Astrocyte of the spinal cord (primary cell): ENCODE data around the gene ZNF232.

Source experiments
- DNase-seq: peaks from one replicate; pipeline ENCODE4 v3.0.0; 2011; ENCODE audit warnings: low read depth, low spot score
- H3K4me3 ChIP-seq: 2 replicates; pipeline ENCODE4 v1.5.1; 2011; ENCODE audit warnings: low read depth, mild to moderate bottlenecking, low read length, moderate library complexity
- in situ Hi-C: cut with HindIII; loops from 2 replicates; pipeline ENCODE4 v1.10.0; 2017; ENCODE audit warnings: low sequenced_read_pairs
- TF ChIP-seq, protein P1 (sequence below): IDR thresholded peaks from 2 replicates; pipeline ENCODE4 v1.5.1; 2012; ENCODE audit warnings: low read depth, mild to moderate bottlenecking, low read length, inconsistent platforms

Gene ZNF232

DNA sequence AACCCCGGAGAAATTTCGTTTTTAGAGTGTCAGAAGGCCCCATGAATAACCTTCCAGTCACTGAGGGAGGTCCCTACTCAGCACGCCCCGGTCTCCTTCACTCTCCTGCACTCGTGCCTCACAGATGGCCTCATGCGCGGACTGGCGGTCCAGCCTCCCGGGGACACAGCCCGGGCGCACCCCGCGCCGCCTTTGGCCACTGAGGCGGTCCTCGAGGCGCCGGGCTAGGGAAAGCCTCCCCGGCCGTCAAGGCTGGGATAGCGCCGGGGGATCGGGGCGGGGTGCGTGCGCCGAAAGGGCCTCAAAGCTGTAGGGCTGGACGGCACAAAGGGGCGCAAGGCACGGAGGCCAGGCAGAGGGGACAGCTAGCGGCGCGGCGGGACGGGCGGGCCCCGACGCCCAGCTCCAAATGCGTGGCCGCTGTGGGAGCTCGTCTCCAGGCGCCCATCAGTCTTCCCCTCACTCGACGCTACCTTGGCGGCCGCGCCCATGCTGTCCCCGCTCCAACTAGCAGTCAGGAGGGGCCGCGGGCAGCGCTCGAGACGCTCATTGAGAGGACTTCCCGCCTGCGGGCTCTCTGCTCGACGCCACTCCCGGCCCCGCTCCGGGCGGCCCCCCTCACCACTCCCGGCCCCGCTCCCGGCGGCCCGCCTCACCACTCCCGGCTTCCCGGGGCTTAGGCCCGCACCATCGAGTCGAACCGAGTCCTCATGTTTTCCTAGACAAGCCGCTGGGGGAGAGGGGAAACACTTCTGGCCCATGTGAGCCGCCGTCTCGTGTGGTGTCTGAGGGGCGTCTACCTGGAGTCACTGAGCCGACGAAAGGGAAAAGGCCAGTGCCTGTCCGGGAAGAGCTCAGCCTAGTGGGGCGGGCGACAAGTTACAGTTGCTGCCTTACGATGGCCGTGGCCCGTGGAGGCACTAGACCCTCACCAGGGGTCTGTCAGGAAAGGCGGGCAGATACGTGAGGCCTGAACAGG, 4.3 kb upstream of the ZNF232 start, which contains the start of gene USP6:
Gene USP6, plus strand, starts transcription at position 360 of the 979 bp plus-strand sequence. CDS start 14,336 bp downstream, outside the sequence.
- in situ Hi-C loops, result no loop called here
- DNase-seq, result no peak
- TF ChIP-seq, protein P1, sequence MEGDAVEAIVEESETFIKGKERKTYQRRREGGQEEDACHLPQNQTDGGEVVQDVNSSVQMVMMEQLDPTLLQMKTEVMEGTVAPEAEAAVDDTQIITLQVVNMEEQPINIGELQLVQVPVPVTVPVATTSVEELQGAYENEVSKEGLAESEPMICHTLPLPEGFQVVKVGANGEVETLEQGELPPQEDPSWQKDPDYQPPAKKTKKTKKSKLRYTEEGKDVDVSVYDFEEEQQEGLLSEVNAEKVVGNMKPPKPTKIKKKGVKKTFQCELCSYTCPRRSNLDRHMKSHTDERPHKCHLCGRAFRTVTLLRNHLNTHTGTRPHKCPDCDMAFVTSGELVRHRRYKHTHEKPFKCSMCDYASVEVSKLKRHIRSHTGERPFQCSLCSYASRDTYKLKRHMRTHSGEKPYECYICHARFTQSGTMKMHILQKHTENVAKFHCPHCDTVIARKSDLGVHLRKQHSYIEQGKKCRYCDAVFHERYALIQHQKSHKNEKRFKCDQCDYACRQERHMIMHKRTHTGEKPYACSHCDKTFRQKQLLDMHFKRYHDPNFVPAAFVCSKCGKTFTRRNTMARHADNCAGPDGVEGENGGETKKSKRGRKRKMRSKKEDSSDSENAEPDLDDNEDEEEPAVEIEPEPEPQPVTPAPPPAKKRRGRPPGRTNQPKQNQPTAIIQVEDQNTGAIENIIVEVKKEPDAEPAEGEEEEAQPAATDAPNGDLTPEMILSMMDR, result no peak
- H3K4me3 ChIP-seq, result no peak within 1 kb of the TSS

DNA sequence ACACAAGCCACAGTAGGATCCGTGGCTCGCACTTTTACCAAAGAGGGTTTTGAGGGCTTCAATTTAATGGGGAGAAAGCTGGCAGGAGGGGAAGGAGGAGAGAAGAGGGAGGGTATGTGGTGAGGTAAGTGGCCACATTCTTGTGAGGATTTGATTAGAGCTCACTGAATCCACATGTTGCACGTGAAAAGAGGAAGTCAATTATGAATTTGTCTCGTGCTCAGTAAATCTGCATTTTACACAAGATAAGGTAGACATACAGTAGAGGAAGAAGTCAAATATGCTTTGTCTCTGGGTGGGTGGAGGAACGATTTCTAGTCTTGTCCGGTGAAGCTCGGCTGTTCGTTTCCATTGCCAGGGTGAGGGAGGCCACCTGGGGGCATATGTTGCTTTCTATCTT, 862 bp downstream of the ZNF232 start:
- TF ChIP-seq, protein P1, result no peak
- no peak for DNase-seq
- peak overlapping the region; percentile 57 for H3K4me3 ChIP-seq
- in situ Hi-C loops, result no loop called here

DNA sequence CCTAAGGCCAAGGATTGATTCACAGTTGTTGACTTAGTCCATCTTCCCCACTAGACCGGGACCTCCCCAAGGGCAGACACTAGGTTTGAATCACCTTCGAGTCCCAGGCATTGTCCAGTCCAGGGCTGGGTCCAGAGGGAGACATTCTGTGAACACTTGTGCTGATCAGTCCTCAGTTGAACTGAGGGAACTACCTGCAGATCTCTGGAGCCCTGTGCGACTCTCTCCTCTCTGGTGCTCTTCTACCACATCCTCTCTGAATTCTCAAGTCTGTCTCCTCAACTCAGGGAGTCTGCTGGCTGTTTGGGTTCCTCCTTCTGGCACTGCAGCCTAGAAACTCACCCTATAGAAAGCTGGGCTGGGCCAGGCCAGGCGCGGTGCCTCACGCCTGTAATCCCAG, 10.8 kb downstream of the ZNF232 start:
- no peak overlapping the region for H3K4me3 ChIP-seq
- TF ChIP-seq, protein P1, result no peak
- no peak for DNase-seq
- in situ Hi-C loops, result no loop called here

DNA sequence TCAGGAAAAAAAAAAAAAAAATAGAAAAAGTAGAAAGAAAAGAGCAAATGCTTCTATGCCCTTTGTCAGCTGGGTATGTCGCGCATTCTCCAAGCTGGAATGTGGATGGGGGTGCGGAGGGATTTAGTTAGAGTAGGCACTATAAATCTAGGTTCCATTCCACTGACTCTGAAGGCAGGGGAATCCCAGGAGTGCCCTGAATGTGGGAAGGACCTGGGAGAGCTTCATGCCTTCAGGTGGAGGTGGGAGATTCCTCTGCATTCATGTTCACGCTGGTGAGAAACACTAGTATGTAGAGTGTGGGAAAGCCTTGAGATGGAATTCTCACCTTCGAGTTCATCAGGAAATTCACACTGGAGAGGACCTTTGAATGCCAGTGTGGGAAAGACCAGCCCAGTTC, 12.4 kb downstream of the ZNF232 start:
- in situ Hi-C loops, result no loop called here

DNA sequence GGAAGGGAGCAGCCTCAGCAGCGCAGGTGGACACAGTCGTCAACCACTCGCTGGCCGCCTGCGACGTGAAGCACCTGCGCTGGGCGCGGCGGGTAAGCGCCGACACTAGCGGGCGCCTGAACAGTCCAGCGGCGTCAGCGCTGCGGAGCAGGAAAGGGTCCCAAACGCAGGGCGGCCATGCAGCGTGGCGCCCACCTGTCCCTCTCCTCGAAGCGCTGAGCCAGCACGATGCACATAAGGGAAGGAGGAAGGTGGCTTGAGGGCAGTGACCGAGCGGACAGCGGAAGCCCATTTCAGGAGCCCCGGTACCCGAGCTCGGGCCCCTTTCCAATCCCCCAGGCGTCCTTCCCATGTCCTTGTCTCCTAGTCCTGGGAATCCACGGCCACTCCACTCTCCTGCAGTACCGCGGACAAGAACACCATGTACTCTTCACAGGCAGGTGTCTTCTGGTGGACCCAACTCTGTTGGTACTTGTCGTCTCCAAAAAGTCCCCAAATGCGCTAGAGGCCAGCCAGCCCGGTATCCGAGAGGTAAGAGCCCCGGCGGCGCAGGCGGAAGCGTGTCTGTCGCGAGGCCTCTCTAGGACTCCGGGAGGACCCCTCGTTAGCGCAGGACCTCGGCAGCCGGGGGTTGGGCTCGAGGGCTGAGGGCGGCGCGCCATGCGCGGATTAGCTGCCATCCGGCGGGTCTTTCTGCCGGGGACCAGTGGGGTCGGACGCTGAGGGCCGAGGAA, 14.4 kb downstream of the ZNF232 start:
- no peak for DNase-seq
- TF ChIP-seq, protein P1, result no peak
- no peak overlapping the region for H3K4me3 ChIP-seq
- in situ Hi-C loops, result no loop called here

More for the DNA sequence above, 12.4 kb downstream of the ZNF232 start:
- no peak for DNase-seq
- TF ChIP-seq, protein P1, result no peak
- H3K4me3 ChIP-seq, result no peak overlapping the region

DNA sequence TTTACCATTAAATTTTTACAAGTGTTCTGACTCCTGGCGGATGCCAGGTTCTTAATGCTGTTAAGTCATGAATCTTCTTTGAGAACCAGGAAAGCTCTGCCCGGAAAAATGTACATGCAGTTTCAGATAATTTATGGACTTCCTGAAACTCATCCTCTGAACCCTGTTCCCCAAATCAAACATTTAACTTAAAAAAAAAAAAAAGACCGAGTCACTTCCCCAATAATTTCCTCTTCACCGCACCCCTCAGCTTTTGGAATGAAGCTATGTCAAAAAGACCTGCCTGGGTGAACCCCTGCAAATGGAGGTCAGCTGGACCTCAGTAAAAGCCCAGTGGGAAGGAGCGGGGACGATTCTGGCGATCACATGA, 15.0 kb downstream of the ZNF232 start:
- no peak for DNase-seq
- in situ Hi-C loops, result no loop called here
- no peak overlapping the region for H3K4me3 ChIP-seq
- TF ChIP-seq, protein P1, result no peak
